ENCODE data around the gene EYA2. TPM values are rescaled to one million over a fixed set of nuclear protein-coding genes. Genes with fewer than 3 reads are reported as not detected.

EYA2 gene
- total RNA-seq, 1 experiment from 2014 or later, result not detected

- Mint-ChIP-seq H3K4me1 (ENCODE audit: insufficient read depth, unreplicated experiment) (peaks cover 5% of the 10 kb centered on the region), H3K9me3 (ENCODE audit: unreplicated experiment) (no peaks in the 10 kb centered on the region), H3K27ac (ENCODE audit: low read depth, unreplicated experiment) (no peak overlapping the region), H3K4me3 (ENCODE audit: unreplicated experiment) (no peak overlapping the region), H3K27me3 (ENCODE audit: insufficient read depth, unreplicated experiment) (no peaks in the 10 kb centered on the region), H3K36me3 (ENCODE audit: insufficient read depth, unreplicated experiment) (no peaks in the 10 kb centered on the region)
- intact Hi-C loops (cut with micrococcal nuclease), result loop anchor here (1.0 to 10.0 kb wide), 7 partner anchors 77 to 468 kb away; partner anchors contain the start of gene NCOA3
- POLR2A ChIA-PET, result interaction anchor here (0.6 to 1.8 kb wide), 5 partner anchors 71 to 376 kb away, joined by 3 to 4 read pairs (median 3); partner anchors contain the start of gene NCOA3
- CTCF ChIA-PET, result interaction anchor here (0.6 to 10.2 kb wide), 18 partner anchors 9 to 1708 kb away, joined by 3 to 108 read pairs (median 4); no protein-coding TSS in a partner anchor
- TF ChIP-seq, protein P1, sequence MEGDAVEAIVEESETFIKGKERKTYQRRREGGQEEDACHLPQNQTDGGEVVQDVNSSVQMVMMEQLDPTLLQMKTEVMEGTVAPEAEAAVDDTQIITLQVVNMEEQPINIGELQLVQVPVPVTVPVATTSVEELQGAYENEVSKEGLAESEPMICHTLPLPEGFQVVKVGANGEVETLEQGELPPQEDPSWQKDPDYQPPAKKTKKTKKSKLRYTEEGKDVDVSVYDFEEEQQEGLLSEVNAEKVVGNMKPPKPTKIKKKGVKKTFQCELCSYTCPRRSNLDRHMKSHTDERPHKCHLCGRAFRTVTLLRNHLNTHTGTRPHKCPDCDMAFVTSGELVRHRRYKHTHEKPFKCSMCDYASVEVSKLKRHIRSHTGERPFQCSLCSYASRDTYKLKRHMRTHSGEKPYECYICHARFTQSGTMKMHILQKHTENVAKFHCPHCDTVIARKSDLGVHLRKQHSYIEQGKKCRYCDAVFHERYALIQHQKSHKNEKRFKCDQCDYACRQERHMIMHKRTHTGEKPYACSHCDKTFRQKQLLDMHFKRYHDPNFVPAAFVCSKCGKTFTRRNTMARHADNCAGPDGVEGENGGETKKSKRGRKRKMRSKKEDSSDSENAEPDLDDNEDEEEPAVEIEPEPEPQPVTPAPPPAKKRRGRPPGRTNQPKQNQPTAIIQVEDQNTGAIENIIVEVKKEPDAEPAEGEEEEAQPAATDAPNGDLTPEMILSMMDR (IDR thresholded peaks at IDR 0.05; ENCODE audit: unreplicated experiment), result peak; percentile 93
- BruUV-seq (replicated peaks), result no TSS peak
- peak; percentile 70 for DNase-seq (ENCODE audit: unreplicated experiment)
Observed at GRCh38 chr20:47196091-47197081, 301.7 kb downstream of the EYA2 start.

DNA sequence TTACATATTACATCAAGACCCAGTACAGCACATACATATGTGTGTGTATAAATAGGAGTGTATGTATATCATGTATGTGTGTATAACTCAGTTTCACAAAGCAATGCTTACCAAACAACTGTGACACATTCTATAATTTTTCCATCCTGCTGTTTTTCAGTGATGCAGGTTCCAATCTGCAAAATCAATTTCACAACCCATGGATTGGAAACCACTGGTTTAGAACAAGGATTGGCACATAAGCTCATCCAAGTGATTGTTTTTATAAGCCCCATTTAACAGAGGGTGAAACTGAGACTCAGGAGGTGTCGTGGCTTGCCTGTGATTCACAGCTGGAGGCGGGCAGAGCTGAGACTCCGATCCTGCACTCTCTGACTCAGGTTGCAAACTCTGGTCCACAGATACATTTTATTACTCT is 303.6 kb downstream of the EYA2 start:
- no TSS peak for BruUV-seq (replicated peaks)
- Mint-ChIP-seq H3K27ac (ENCODE audit: low read depth, unreplicated experiment) (no peak overlapping the region), H3K4me1 (ENCODE audit: insufficient read depth, unreplicated experiment) (peaks cover 5% of the 10 kb centered on the region), H3K27me3 (ENCODE audit: insufficient read depth, unreplicated experiment) (no peaks in the 10 kb centered on the region), H3K4me3 (ENCODE audit: unreplicated experiment) (no peak overlapping the region), H3K9me3 (ENCODE audit: unreplicated experiment) (no peaks in the 10 kb centered on the region), H3K36me3 (ENCODE audit: insufficient read depth, unreplicated experiment) (no peaks in the 10 kb centered on the region)
- TF ChIP-seq, protein P1 (IDR thresholded peaks at IDR 0.05; ENCODE audit: unreplicated experiment), result no peak
- DNase-seq (ENCODE audit: unreplicated experiment), result peak; percentile 51
- ChIA-PET CTCF (interaction anchor here (0.6 to 10.2 kb wide), 17 partner anchors 9 to 459 kb away, joined by 3 to 108 read pairs (median 5); no protein-coding TSS in a partner anchor), POLR2A (interaction anchor here (0.7 to 1.3 kb wide), 3 partner anchors 9 to 229 kb away, joined by 3 to 4 read pairs (median 4); no protein-coding TSS in a partner anchor)
- intact Hi-C loops (cut with micrococcal nuclease), result loop anchor here (10.0 kb wide), 1 partner anchor 443 kb away; no protein-coding TSS in a partner anchor

GRCh38 chr20:47198996-47199552 is 304.4 kb downstream of the EYA2 start:
- no peak overlapping the region for H3K4me3 Mint-ChIP-seq (ENCODE audit: unreplicated experiment)
- H3K27ac Mint-ChIP-seq (ENCODE audit: low read depth, unreplicated experiment), result no peak overlapping the region
- BruUV-seq (replicated peaks), result no TSS peak
- TF ChIP-seq, protein P1 (IDR thresholded peaks at IDR 0.05; ENCODE audit: unreplicated experiment), result no peak
- H3K27me3 Mint-ChIP-seq (ENCODE audit: insufficient read depth, unreplicated experiment), result no peaks in the 10 kb centered on the region
- peaks cover 3% of the 10 kb centered on the region for H3K36me3 Mint-ChIP-seq (ENCODE audit: insufficient read depth, unreplicated experiment)
- H3K4me1 Mint-ChIP-seq (ENCODE audit: insufficient read depth, unreplicated experiment), result peaks cover 5% of the 10 kb centered on the region
- POLR2A ChIA-PET, result interaction anchor here (0.7 to 1.3 kb wide), 2 partner anchors 8 to 228 kb away, joined by 3 to 4 read pairs; no protein-coding TSS in a partner anchor
- DNase-seq (ENCODE audit: unreplicated experiment), result no peak
- intact Hi-C loops (cut with micrococcal nuclease), result loop anchor here (10.0 kb wide), 1 partner anchor 444 kb away; no protein-coding TSS in a partner anchor
- H3K9me3 Mint-ChIP-seq (ENCODE audit: unreplicated experiment), result no peaks in the 10 kb centered on the region
- CTCF ChIA-PET, result interaction anchor here (0.6 to 10.2 kb wide), 11 partner anchors 14 to 460 kb away, joined by 3 to 108 read pairs (median 5); no protein-coding TSS in a partner anchor

All from MCF 10A (cell line).